GM23338 (cell line): ENCODE data around the gene USP6. TPM values are rescaled to one million over a fixed set of nuclear protein-coding genes. Genes with fewer than 3 reads are reported as not detected.

Experiments
- ATAC-seq: fragments of 200-7000 bp; cut with Tn5 transposase; 3 replicates; pipeline ENCODE4 v1.9.1; 2020
- DNase-seq: peaks from one replicate; pipeline ENCODE4 v3.0.0-alpha.2; 2015; ENCODE audit warnings: low spot score
- H2AFZ ChIP-seq: fragments of 200-600 bp; sonication (generic); 2 replicates; pipeline ENCODE4 v1.8.0; 2016; ENCODE audit warnings: antibody characterized with exemption, mild to moderate bottlenecking, moderate library complexity
- H3F3A ChIP-seq: fragments of 200-600 bp; sonication (generic); replicated peaks from 2 replicates; pipeline ENCODE4 v1.8.0; 2017; ENCODE audit warnings: antibody characterized with exemption, mixed run types, low read depth
- H3K27ac ChIP-seq: fragments of 200-600 bp; sonication (generic); 2 replicates; pipeline ENCODE4 v1.6.1; 2016; ENCODE audit warnings: low read depth
- H3K27me3 ChIP-seq: fragments of 200-600 bp; sonication (generic); 2 replicates; pipeline ENCODE4 v1.8.0; 2016; ENCODE audit warnings: mild to moderate bottlenecking, mixed run types, moderate library complexity; ENCODE audit not compliant: insufficient read depth
- H3K36me3 ChIP-seq: fragments of 200-600 bp; sonication (generic); 2 replicates; pipeline ENCODE4 v1.8.0; 2016; ENCODE audit warnings: mild to moderate bottlenecking; ENCODE audit not compliant: insufficient read depth
- H3K4me1 ChIP-seq: fragments of 200-600 bp; sonication (generic); 2 replicates; pipeline ENCODE4 v1.8.0; 2016; ENCODE audit warnings: mild to moderate bottlenecking, moderate library complexity; ENCODE audit not compliant: insufficient read depth
- H3K4me2 ChIP-seq: fragments of 200-600 bp; sonication (generic); 2 replicates; pipeline ENCODE4 v1.7.1; 2017; ENCODE audit warnings: mixed run types
- H3K4me3 ChIP-seq: fragments of 200-600 bp; sonication (generic); 2 replicates; pipeline ENCODE4 v1.6.1; 2016; ENCODE audit warnings: mixed run types
- H3K79me2 ChIP-seq: fragments of 200-600 bp; sonication (generic); replicated peaks from 2 replicates; pipeline ENCODE4 v1.8.0; 2017; ENCODE audit warnings: mild to moderate bottlenecking; ENCODE audit not compliant: insufficient read depth
- H3K9me2 ChIP-seq: fragments of 200-600 bp; sonication (generic); 2 replicates; pipeline ENCODE4 v1.8.0; 2017; ENCODE audit not compliant: insufficient read depth
- H4K20me1 ChIP-seq: fragments of 200-600 bp; sonication (generic); replicated peaks from 2 replicates; pipeline ENCODE4 v1.8.0; 2017; ENCODE audit warnings: mild to moderate bottlenecking; ENCODE audit not compliant: insufficient read depth
- H3K27ac Mint-ChIP-seq: 2 replicates; pipeline ENCODE4 v1.8.0; 2020; ENCODE audit warnings: inconsistent platforms, mild to moderate bottlenecking, moderate library complexity, mixed read lengths
- H3K27me3 Mint-ChIP-seq: 3 replicates; pipeline ENCODE4 v1.8.0; 2022; ENCODE audit warnings: low read depth, mild to moderate bottlenecking, moderate library complexity, mixed read lengths, inconsistent platforms; ENCODE audit not compliant: insufficient read depth, poor library complexity
- H3K36me3 Mint-ChIP-seq: 3 replicates; pipeline ENCODE4 v1.8.0; 2021; ENCODE audit warnings: low read depth, mild to moderate bottlenecking, inconsistent platforms, moderate library complexity, mixed read lengths
- H3K4me1 Mint-ChIP-seq: 3 replicates; pipeline ENCODE4 v1.8.0; 2020; ENCODE audit warnings: mild to moderate bottlenecking, inconsistent platforms, mixed read lengths
- H3K4me3 Mint-ChIP-seq: 3 replicates; pipeline ENCODE4 v1.8.0; 2021; ENCODE audit warnings: moderate library complexity, mild to moderate bottlenecking, inconsistent platforms, mixed read lengths
- H3K9me3 Mint-ChIP-seq: 3 replicates; pipeline ENCODE4 v1.8.0; 2020; ENCODE audit warnings: moderate library complexity, mild to moderate bottlenecking, inconsistent platforms, mixed read lengths
- CREB1 ChIP-seq: fragments of 250-450 bp; sonication (Bioruptor Pico); IDR thresholded peaks from 2 replicates; pipeline ENCODE4 v1.5.0; 2020; ENCODE audit warnings: low read depth, mild to moderate bottlenecking, moderate library complexity
- EZH2 ChIP-seq: fragments of 200-600 bp; sonication (generic); IDR thresholded peaks from one replicate; pipeline ENCODE4 v1.8.0; 2017; ENCODE audit warnings: antibody characterized with exemption, mild to moderate bottlenecking, low read depth; ENCODE audit not compliant: unreplicated experiment
- NANOG ChIP-seq: IDR thresholded peaks from 2 replicates; pipeline ENCODE4 v1.6.1; 2016; ENCODE audit warnings: antibody characterized with exemption, borderline replicate concordance
- POLR2AphosphoS5 ChIP-seq: IDR thresholded peaks from 2 replicates; pipeline ENCODE4 v1.6.1; 2016; ENCODE audit warnings: antibody characterized with exemption, low read depth
- REST ChIP-seq: IDR thresholded peaks from one replicate; pipeline ENCODE4 v1.6.1; 2018; ENCODE audit warnings: antibody characterized with exemption; ENCODE audit not compliant: unreplicated experiment
- STAT1 ChIP-seq: IDR thresholded peaks from one replicate; pipeline ENCODE4 v1.6.1; 2016; ENCODE audit warnings: antibody characterized with exemption; ENCODE audit not compliant: unreplicated experiment
- ZNF331 ChIP-seq: fragments of 250-450 bp; sonication (Bioruptor Pico); IDR thresholded peaks from 2 replicates; pipeline ENCODE4 v1.5.0; 2020; ENCODE audit warnings: low read depth, mild to moderate bottlenecking, moderate library complexity
- ZNF462 ChIP-seq: fragments of 250-450 bp; sonication (Bioruptor Pico); IDR thresholded peaks from 2 replicates; pipeline ENCODE4 v1.5.0; 2020; ENCODE audit warnings: mild to moderate bottlenecking, moderate library complexity
- polyA plus RNA-seq: library from polyadenylated mRNA; unstranded; fragments of >200 nt; fragmentation: Nextera tagmentation; extraction: Ambion mirVana; gene quantifications from 2 replicates; pipeline ENCODE4 v1.2.1, GENCODE V29; 2016
- total RNA-seq: library from RNA; depleted of rRNA; stranded (reverse); fragments of >200 nt; shearing (Covaris generic); gene quantifications from 2 replicates; pipeline ENCODE4 v1.2.3, GENCODE V29; 2014

The USP6 gene
- total and polyA plus RNA-seq, 2 experiments from 2014 or later, result 0.94 to 1.3 TPM

GRCh38 chr17:5203908-5204294 is 88.1 kb downstream of the USP6 start (continued):
- TF ChIP-seq ZNF462 (CRISPR knock-in tag) (no peak), ZNF331 (no peak), POLR2AphosphoS5 (no peak), EZH2 (no peak), STAT1 (no peak), NANOG (no peak), REST (no peak)

- Mint-ChIP-seq H3K4me1 (no peaks in the 10 kb centered on the region; the same call in 2 of the 3 replicates), H3K27ac (no peak overlapping the region)
Observed at GRCh38 chr17:5209396-5209795, 93.6 kb downstream of the USP6 start.

More at GRCh38 chr17:5209396-5209795, 93.6 kb downstream of the USP6 start:
- Histone ChIP-seq H2AFZ (no peak overlapping the region), H3K36me3 (no peaks in the 10 kb centered on the region), H3K4me1 (no peaks in the 10 kb centered on the region), H3K4me2 (no peak overlapping the region), H3F3A (no peaks in the 10 kb centered on the region), H3K79me2 (no peaks in the 10 kb centered on the region), H3K27ac (no peak overlapping the region), H4K20me1 (no peaks in the 10 kb centered on the region), H3K27me3 (no peaks in the 10 kb centered on the region), H3K4me3 (no peak overlapping the region), H3K9me2 (no peaks in the 10 kb centered on the region)
- Mint-ChIP-seq H3K27me3 (peaks cover 1% of the 10 kb centered on the region), H3K36me3 (no peaks in the 10 kb centered on the region), H3K4me3 (no peak overlapping the region), H3K9me3 (no peaks in the 10 kb centered on the region; the same call in 2 of the 3 replicates)
- ATAC-seq (no peak), DNase-seq (no peak)
- TF ChIP-seq CREB1 (CRISPR knock-in tag), result no peak
